ENCODE data around the gene NUDT16L1.

Gene NUDT16L1

DNA sequence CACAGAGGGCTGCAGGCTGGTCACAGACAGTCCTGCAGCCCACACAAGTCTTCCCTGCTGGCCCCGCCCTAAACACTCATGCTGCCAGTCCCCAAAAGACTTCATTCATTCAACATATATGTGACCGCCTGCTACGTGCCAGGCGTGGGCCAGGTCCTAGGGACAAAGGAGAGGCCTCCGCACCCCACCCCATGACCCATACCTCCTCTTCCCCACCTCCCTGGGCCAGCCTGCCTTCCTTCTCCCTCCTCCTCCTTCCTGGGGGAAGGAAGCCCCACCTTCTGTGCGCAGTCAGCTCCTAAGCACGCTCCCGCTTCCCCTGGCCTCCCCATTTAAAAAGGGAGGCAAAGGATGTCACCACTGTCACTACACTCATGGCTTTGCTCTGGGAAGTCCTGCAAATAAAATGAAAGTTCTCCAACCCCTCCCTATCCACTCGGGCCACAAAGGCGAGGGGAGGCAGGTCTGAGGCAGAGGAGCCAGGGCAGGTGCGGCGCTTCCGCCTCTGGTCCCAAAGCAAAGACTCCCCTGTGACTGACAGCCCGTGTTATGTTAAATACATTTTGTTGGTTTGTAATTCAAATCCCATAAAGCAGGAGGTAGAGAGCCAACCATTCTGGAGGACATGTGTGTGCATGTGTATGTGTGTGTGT lies 50.0 kb downstream of the NUDT16L1 start:
- Histone ChIP-seq H3K4me1 (ENCODE audit: control insufficient read depth, insufficient read depth, low read length) (peaks cover 15% of the 10 kb centered on the region), H3K36me3 (ENCODE audit: control insufficient read depth, insufficient read depth, low read length) (no peaks in the 10 kb centered on the region), H3K4me3 (ENCODE audit: insufficient read depth, low read depth, low read length) (no peak overlapping the region), H3K27ac (ENCODE audit: insufficient read depth, low read depth, low read length, poor library complexity, severe bottlenecking) (no peak overlapping the region), H3K27me3 (ENCODE audit: control insufficient read depth, insufficient read depth, low read length, poor library complexity, severe bottlenecking) (no peaks in the 10 kb centered on the region), H3K9me3 (ENCODE audit: control insufficient read depth, low read length) (no peaks in the 10 kb centered on the region)
- WGBS, 2 experiments, result 75 to 82% methylated on average over 14 of the region's 14 CpGs

DNA sequence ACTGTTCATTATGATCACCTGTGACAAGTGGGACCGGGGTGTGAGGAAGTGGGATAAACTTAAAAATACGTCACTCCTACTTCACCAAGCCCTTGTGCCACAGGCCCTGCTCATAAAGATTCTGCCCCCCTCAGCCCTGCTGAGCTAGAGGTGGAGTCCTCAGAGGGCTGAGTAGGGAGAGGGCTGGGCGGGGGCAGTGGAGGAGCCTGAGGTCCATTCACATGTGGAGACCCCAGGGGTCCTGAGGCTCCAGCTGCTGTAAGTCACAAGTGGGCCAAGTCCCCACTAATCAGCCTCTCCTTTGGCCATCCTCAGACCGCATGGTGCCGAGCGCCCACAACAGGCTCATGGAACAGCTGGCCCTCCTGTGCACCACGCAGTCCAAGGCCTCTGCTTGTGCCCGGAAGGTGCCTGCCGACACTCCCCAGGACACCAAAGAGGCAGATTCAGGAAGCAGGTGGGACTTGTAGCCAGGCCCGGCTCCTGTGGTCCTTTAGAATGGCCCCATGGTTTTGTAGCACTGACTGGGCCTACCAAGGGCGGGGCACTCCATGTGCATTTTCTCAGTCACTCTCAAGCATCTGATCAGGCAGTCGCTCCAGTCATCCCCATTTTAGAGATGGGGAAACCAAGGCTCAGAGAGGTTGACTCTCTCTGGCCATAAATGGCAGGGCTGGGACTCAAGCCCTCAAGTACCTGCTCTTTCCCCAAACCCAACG lies 51.4 kb downstream of the NUDT16L1 start:
- Histone ChIP-seq H3K27me3 (ENCODE audit: control insufficient read depth, insufficient read depth, low read length, poor library complexity, severe bottlenecking) (no peaks in the 10 kb centered on the region), H3K9me3 (ENCODE audit: control insufficient read depth, low read length) (no peaks in the 10 kb centered on the region), H3K4me1 (ENCODE audit: control insufficient read depth, insufficient read depth, low read length) (peaks cover 15% of the 10 kb centered on the region), H3K36me3 (ENCODE audit: control insufficient read depth, insufficient read depth, low read length) (no peaks in the 10 kb centered on the region), H3K27ac (ENCODE audit: insufficient read depth, low read depth, low read length, poor library complexity, severe bottlenecking) (no peak overlapping the region), H3K4me3 (ENCODE audit: insufficient read depth, low read depth, low read length) (no peak overlapping the region)
- 79 to 83% methylated on average over 11 to 13 of the region's 13 CpGs for WGBS, 2 experiments

DNA sequence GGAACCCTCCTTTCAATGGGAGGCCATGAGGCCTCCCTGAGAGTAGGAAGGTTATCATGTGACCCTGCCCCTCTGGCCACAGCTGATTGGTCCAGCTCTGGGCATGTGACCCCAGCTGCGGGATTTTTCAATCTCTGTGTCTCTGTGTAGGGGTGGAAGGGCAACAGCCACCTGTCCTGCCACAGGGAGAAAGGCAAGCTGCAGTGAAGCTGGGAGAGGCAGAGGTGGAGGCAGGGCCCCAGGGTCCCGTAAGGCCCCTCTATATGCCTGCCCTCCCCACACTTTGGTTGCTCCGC lies 51.9 kb downstream of the NUDT16L1 start:
- no peaks in the 10 kb centered on the region for H3K27me3 ChIP-seq (ENCODE audit: control insufficient read depth, insufficient read depth, low read length, poor library complexity, severe bottlenecking)
- peaks cover 15% of the 10 kb centered on the region for H3K4me1 ChIP-seq (ENCODE audit: control insufficient read depth, insufficient read depth, low read length)
- H3K9me3 ChIP-seq (ENCODE audit: control insufficient read depth, low read length), result no peaks in the 10 kb centered on the region
- H3K4me3 ChIP-seq (ENCODE audit: insufficient read depth, low read depth, low read length), result no peak overlapping the region
- H3K36me3 ChIP-seq (ENCODE audit: control insufficient read depth, insufficient read depth, low read length), result no peaks in the 10 kb centered on the region
- 90% methylated on average over 3 of the region's 3 CpGs for WGBS, 2 experiments
- no peak overlapping the region for H3K27ac ChIP-seq (ENCODE audit: insufficient read depth, low read depth, low read length, poor library complexity, severe bottlenecking)
